CD8-positive, alpha-beta memory T cell (primary cell): ENCODE results near the gene ITIH1. TPM values are rescaled to one million over a fixed set of nuclear protein-coding genes. Genes with fewer than 3 reads are reported as not detected.
A peak's percentile ranks its signal among the peaks of the same experiment; 100 is the strongest.

Experiments
- CTCF ChIA-PET: fragments of 350-600 bp; sonication (Branson Sonifier 250); formaldehyde crosslinking; loops from one replicate; lab custom pipeline; 2021; ENCODE audit warnings: antibody characterized with exemption; lab: Charles Lee
- POLR2A ChIA-PET: fragments of 350-600 bp; sonication (Branson Sonifier 250); formaldehyde crosslinking; loops from one replicate; lab custom pipeline; 2021; ENCODE audit warnings: antibody characterized with exemption; lab: Charles Lee
- DNase-seq, 5 donors: peaks; one replicate each; pipeline versions ENCODE4 v3.0.0 to v3.0.0-alpha.2; 2020 to 2022; ENCODE audit warnings: mixed read lengths in 1 of 5
- H3K27ac ChIP-seq: one replicate; pipeline ENCODE4 v1.7.0; 2013; ENCODE audit warnings: low read depth, mild to moderate bottlenecking, low read length, moderate library complexity
- H3K27me3 ChIP-seq: 2 replicates; pipeline ENCODE4 v1.7.0; 2013; ENCODE audit warnings: low read length, mild to moderate bottlenecking; ENCODE audit not compliant: insufficient read depth, poor library complexity, severe bottlenecking
- H3K36me3 ChIP-seq: 2 replicates; pipeline ENCODE4 v1.7.0; 2013; ENCODE audit warnings: mild to moderate bottlenecking, low read length, moderate library complexity; ENCODE audit not compliant: insufficient read depth
- H3K4me1 ChIP-seq: 2 replicates; pipeline ENCODE4 v1.7.0; 2013; ENCODE audit warnings: mild to moderate bottlenecking, low read length, moderate library complexity; ENCODE audit not compliant: insufficient read depth
- H3K4me3 ChIP-seq: 2 replicates; pipeline ENCODE4 v1.7.0; 2013; ENCODE audit warnings: mild to moderate bottlenecking, low read length
- H3K9me3 ChIP-seq: 2 replicates; pipeline ENCODE4 v1.7.0; 2013; ENCODE audit warnings: mild to moderate bottlenecking, low read length
- H3K27ac Mint-ChIP-seq, 8 donors: one replicate each; pipeline ENCODE4 v1.8.0; 2020 to 2021; ENCODE audit warnings: mixed read lengths in 8 of 8, mild to moderate bottlenecking in 6 of 8, inconsistent platforms in 3 of 8, moderate library complexity in 3 of 8
- H3K27me3 Mint-ChIP-seq, 2 donors: one replicate each; pipeline ENCODE4 v1.8.0; 2020 to 2021; ENCODE audit warnings: mixed read lengths in 2 of 2, mild to moderate bottlenecking in 1 of 2, moderate library complexity in 1 of 2
- H3K36me3 Mint-ChIP-seq, 3 donors: one replicate each; pipeline ENCODE4 v1.8.0; 2020 to 2021; ENCODE audit warnings: mixed read lengths in 3 of 3, inconsistent platforms in 1 of 3, mild to moderate bottlenecking in 1 of 3
- H3K4me1 Mint-ChIP-seq, 3 donors: one replicate each; pipeline ENCODE4 v1.8.0; 2020 to 2021; ENCODE audit warnings: mixed read lengths in 3 of 3, inconsistent platforms in 1 of 3, mild to moderate bottlenecking in 1 of 3
- H3K4me3 Mint-ChIP-seq, 7 donors: one replicate each; pipeline ENCODE4 v1.8.0; 2020 to 2021; ENCODE audit warnings: mixed read lengths in 7 of 7, mild to moderate bottlenecking in 6 of 7, moderate library complexity in 4 of 7, inconsistent platforms in 2 of 7
- H3K9me3 Mint-ChIP-seq, 5 donors: one replicate each; pipeline ENCODE4 v1.8.0; 2020 to 2022; ENCODE audit warnings: mixed read lengths in 5 of 5, mild to moderate bottlenecking in 3 of 5, moderate library complexity in 2 of 5, inconsistent platforms in 1 of 5
- polyA plus RNA-seq: library from polyadenylated mRNA; unstranded; fragments of 300-500 nt; fragmentation: Illumina TruSeq; gene quantifications from one replicate; pipeline ENCODE4 v1.2.3, GENCODE V29; 2021
- total RNA-seq, 2 experiments: library from RNA; stranded (reverse); gene quantifications; one replicate each; pipeline ENCODE4 v1.2.3, GENCODE V29; 2021

ITIH1 gene
- total and polyA plus RNA-seq, 3 experiments from 2014 or later = not detected

GRCh38 chr3:52816654-52817053 is 39.3 kb downstream of the ITIH1 start:
- no peaks in the 10 kb centered on the region for H3K27me3 ChIP-seq
- ChIA-PET POLR2A (no interaction called here), CTCF (no interaction called here)
- peak overlapping the region in 1 of 8 donors; percentile 40 for H3K27ac Mint-ChIP-seq
- H3K27me3 Mint-ChIP-seq = no peaks in the 10 kb centered on the region
- H3K4me1 Mint-ChIP-seq = no peaks in the 10 kb centered on the region
- H3K27ac ChIP-seq = no peak overlapping the region
- H3K36me3 ChIP-seq = no peaks in the 10 kb centered on the region
- H3K36me3 Mint-ChIP-seq = peaks cover 0 to 5% (median 2%) of the 10 kb centered on the region in 3 donors
- no peaks in the 10 kb centered on the region for H3K9me3 ChIP-seq
- H3K4me3 ChIP-seq = no peak overlapping the region
- no peak overlapping the region for H3K4me3 Mint-ChIP-seq
- no peaks in the 10 kb centered on the region for H3K4me1 ChIP-seq
- no peaks in the 10 kb centered on the region for H3K9me3 Mint-ChIP-seq
- no peak for DNase-seq

DNA sequence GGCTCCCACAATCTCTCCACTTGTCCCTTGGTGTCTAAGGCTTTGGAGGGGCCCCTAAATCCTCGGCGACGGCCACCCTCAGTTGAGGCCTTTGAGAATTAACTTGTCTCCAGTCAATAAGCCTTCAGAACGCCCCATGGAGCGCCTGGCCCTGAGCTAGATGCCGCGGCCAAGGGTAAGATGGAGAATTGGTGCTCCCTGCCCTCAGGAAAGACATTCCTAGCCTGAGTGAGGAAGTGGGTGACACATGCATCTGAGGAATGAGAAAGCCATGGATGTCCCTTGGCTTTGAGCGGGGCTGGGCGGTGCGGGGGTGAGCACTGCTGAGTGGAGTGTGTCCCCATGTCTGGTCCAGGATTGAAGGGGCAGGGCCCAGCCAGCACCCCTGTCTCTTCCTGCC is 39.8 kb downstream of the ITIH1 start:
- H3K27ac Mint-ChIP-seq = no peak overlapping the region
- DNase-seq = no peak
- Histone ChIP-seq H3K27ac (no peak overlapping the region), H3K27me3 (no peaks in the 10 kb centered on the region), H3K4me3 (no peak overlapping the region), H3K4me1 (no peaks in the 10 kb centered on the region), H3K9me3 (no peaks in the 10 kb centered on the region), H3K36me3 (no peaks in the 10 kb centered on the region)
- H3K4me3 Mint-ChIP-seq = no peak overlapping the region
- peaks cover 0 to 5% (median 2%) of the 10 kb centered on the region in 3 donors for H3K36me3 Mint-ChIP-seq
- H3K4me1 Mint-ChIP-seq = no peaks in the 10 kb centered on the region
- POLR2A ChIA-PET = no interaction called here
- no peaks in the 10 kb centered on the region for H3K9me3 Mint-ChIP-seq
- no peaks in the 10 kb centered on the region for H3K27me3 Mint-ChIP-seq
- CTCF ChIA-PET = no interaction called here

DNA sequence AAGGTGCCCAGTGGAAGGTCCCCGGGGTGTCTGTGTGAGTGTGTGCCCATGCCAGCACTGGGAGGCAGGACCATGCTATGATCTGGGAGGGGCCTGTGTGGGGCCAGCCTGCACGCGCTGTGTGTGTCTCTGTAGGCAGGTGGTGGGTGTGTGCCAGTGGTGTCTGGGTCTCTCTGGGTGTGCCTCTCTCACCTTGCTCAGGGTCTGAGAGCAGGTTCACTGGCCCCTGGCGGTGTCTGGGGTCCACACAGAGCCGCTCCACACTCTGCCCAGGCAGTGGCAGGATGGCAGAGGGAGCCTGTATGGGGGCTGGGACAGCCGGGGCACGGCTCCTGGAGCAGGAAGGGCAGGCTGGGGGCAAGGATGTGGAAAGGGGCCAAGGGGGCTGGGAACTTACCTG is 40.5 kb downstream of the ITIH1 start:
- Histone ChIP-seq H3K4me1 (no peaks in the 10 kb centered on the region), H3K36me3 (no peaks in the 10 kb centered on the region), H3K9me3 (no peaks in the 10 kb centered on the region), H3K27ac (no peak overlapping the region), H3K27me3 (no peaks in the 10 kb centered on the region), H3K4me3 (no peak overlapping the region)
- Mint-ChIP-seq H3K27ac (peak overlapping the region in 1 of 8 donors; percentile 76), H3K4me3 (no peak overlapping the region), H3K36me3 (peaks cover 0 to 9% (median 2%) of the 10 kb centered on the region in 3 donors), H3K27me3 (no peaks in the 10 kb centered on the region), H3K4me1 (no peaks in the 10 kb centered on the region), H3K9me3 (no peaks in the 10 kb centered on the region)
- ChIA-PET CTCF (no interaction called here), POLR2A (no interaction called here)
- DNase-seq = no peak

GRCh38 chr3:52819936-52820335 is 42.5 kb downstream of the ITIH1 start:
- Histone ChIP-seq H3K27ac (no peak overlapping the region), H3K4me3 (no peak overlapping the region), H3K27me3 (no peaks in the 10 kb centered on the region), H3K9me3 (no peaks in the 10 kb centered on the region), H3K4me1 (no peaks in the 10 kb centered on the region), H3K36me3 (no peaks in the 10 kb centered on the region)
- peak overlapping the region in 2 of 8 donors; percentile 5 to 52 for H3K27ac Mint-ChIP-seq
- no peak for DNase-seq
- ChIA-PET POLR2A (no interaction called here), CTCF (no interaction called here)
- no peaks in the 10 kb centered on the region for H3K4me1 Mint-ChIP-seq
- no peak overlapping the region for H3K4me3 Mint-ChIP-seq
- no peaks in the 10 kb centered on the region for H3K27me3 Mint-ChIP-seq
- no peaks in the 10 kb centered on the region for H3K9me3 Mint-ChIP-seq
- peaks cover 0 to 17% (median 3%) of the 10 kb centered on the region in 3 donors for H3K36me3 Mint-ChIP-seq

GRCh38 chr3:52820736-52821135 is 43.3 kb downstream of the ITIH1 start:
- no peak overlapping the region for H3K4me3 Mint-ChIP-seq

GRCh38 chr3:52822363-52822762 is 45.0 kb downstream of the ITIH1 start:
- no peak for DNase-seq
- POLR2A ChIA-PET = no interaction called here
- H3K36me3 ChIP-seq = no peaks in the 10 kb centered on the region
- no peaks in the 10 kb centered on the region for H3K9me3 ChIP-seq
- Mint-ChIP-seq H3K9me3 (no peaks in the 10 kb centered on the region), H3K4me3 (no peak overlapping the region), H3K27ac (no peak overlapping the region), H3K27me3 (no peaks in the 10 kb centered on the region), H3K36me3 (peaks cover 0 to 19% (median 5%) of the 10 kb centered on the region in 3 donors), H3K4me1 (no peaks in the 10 kb centered on the region)
- H3K4me3 ChIP-seq = no peak overlapping the region
- H3K4me1 ChIP-seq = no peaks in the 10 kb centered on the region
- CTCF ChIA-PET = no interaction called here
- no peaks in the 10 kb centered on the region for H3K27me3 ChIP-seq
- H3K27ac ChIP-seq = no peak overlapping the region

More at GRCh38 chr3:52820736-52821135, 43.3 kb downstream of the ITIH1 start:
- Histone ChIP-seq H3K9me3 (no peaks in the 10 kb centered on the region), H3K36me3 (no peaks in the 10 kb centered on the region), H3K4me1 (no peaks in the 10 kb centered on the region), H3K27ac (no peak overlapping the region), H3K4me3 (no peak overlapping the region), H3K27me3 (no peaks in the 10 kb centered on the region)
- ChIA-PET CTCF (interaction anchor here (1.3 kb wide), 1 partner anchor 17 kb away, joined by 4 read pairs; no protein-coding TSS in a partner anchor), POLR2A (no interaction called here)
- Mint-ChIP-seq H3K27ac (peak overlapping the region in 1 of 8 donors; percentile 63), H3K9me3 (no peaks in the 10 kb centered on the region), H3K36me3 (peaks cover 0 to 19% (median 5%) of the 10 kb centered on the region in 3 donors), H3K27me3 (no peaks in the 10 kb centered on the region), H3K4me1 (no peaks in the 10 kb centered on the region)
- no peak for DNase-seq

- peaks cover 0 to 19% (median 5%) of the 10 kb centered on the region in 3 donors for H3K36me3 Mint-ChIP-seq
- no peaks in the 10 kb centered on the region for H3K9me3 ChIP-seq
- no peak overlapping the region for H3K27ac Mint-ChIP-seq
- CTCF ChIA-PET = interaction anchor here (1.3 kb wide), 1 partner anchor 21 kb away, joined by 3 read pairs; no protein-coding TSS in a partner anchor
- H3K36me3 ChIP-seq = no peaks in the 10 kb centered on the region
- no peak overlapping the region for H3K4me3 Mint-ChIP-seq
- H3K4me1 Mint-ChIP-seq = no peaks in the 10 kb centered on the region
- H3K9me3 Mint-ChIP-seq = no peaks in the 10 kb centered on the region
- H3K4me1 ChIP-seq = no peaks in the 10 kb centered on the region
- POLR2A ChIA-PET = no interaction called here
- H3K4me3 ChIP-seq = no peak overlapping the region
- no peak overlapping the region for H3K27ac ChIP-seq
- H3K27me3 Mint-ChIP-seq = no peaks in the 10 kb centered on the region
- DNase-seq = no peak
- no peaks in the 10 kb centered on the region for H3K27me3 ChIP-seq
Measured at GRCh38 chr3:52824037-52824436, 46.6 kb downstream of the ITIH1 start.

GRCh38 chr3:52827441-52827840 is 50.0 kb downstream of the ITIH1 start:
- Mint-ChIP-seq H3K36me3 (peaks cover 0 to 17% (median 5%) of the 10 kb centered on the region in 3 donors), H3K4me3 (no peak overlapping the region), H3K27ac (peak overlapping the region in 1 of 8 donors; percentile 57), H3K4me1 (no peaks in the 10 kb centered on the region), H3K27me3 (no peaks in the 10 kb centered on the region), H3K9me3 (no peaks in the 10 kb centered on the region)
- H3K27me3 ChIP-seq = no peaks in the 10 kb centered on the region
- ChIA-PET POLR2A (no interaction called here), CTCF (no interaction called here)
- no peaks in the 10 kb centered on the region for H3K36me3 ChIP-seq
- H3K27ac ChIP-seq = no peak overlapping the region
- no peak for DNase-seq
- no peak overlapping the region for H3K4me3 ChIP-seq
- H3K9me3 ChIP-seq = no peaks in the 10 kb centered on the region
- no peaks in the 10 kb centered on the region for H3K4me1 ChIP-seq
